ENCODE results near the gene TMEM97.
"Not testable (repeated sequence)": the region's sequence is repeated elsewhere in the genome, so short reads cannot be mapped to it uniquely, and the experiment has no call there.

TMEM97 gene

GRCh38 chr17:28285965-28286364 lies 33.0 kb upstream of the TMEM97 start:
- no peak overlapping the region for H3K27ac ChIP-seq (ENCODE audit: low read depth, low read length)
- peaks cover 10% of the 10 kb centered on the region; the same call in 1 of the 2 replicates for H3K4me1 ChIP-seq (ENCODE audit: control insufficient read depth, insufficient read depth, low read length)
- H3K9me3 ChIP-seq (ENCODE audit: control insufficient read depth, insufficient read depth, low read depth, low read length) = no peaks in the 10 kb centered on the region
- H3K4me3 ChIP-seq (ENCODE audit: low read depth, low read length) = no peak overlapping the region
- H3K36me3 ChIP-seq (ENCODE audit: control insufficient read depth, insufficient read depth, low read length) = no peaks in the 10 kb centered on the region
- H3K9ac ChIP-seq (ENCODE audit: low read length) = no peak overlapping the region
- no peaks in the 10 kb centered on the region for H3K27me3 ChIP-seq (ENCODE audit: control insufficient read depth, insufficient read depth, low read length)

GRCh38 chr17:28290703-28291102 lies 28.3 kb upstream of the TMEM97 start:
- no peaks in the 10 kb centered on the region for H3K27me3 ChIP-seq (ENCODE audit: control insufficient read depth, insufficient read depth, low read length)
- H3K36me3 ChIP-seq (ENCODE audit: control insufficient read depth, insufficient read depth, low read length) = no peaks in the 10 kb centered on the region
- H3K4me3 ChIP-seq (ENCODE audit: low read depth, low read length) = no peak overlapping the region
- no peaks in the 10 kb centered on the region for H3K9me3 ChIP-seq (ENCODE audit: control insufficient read depth, insufficient read depth, low read depth, low read length)
- no peaks in the 10 kb centered on the region for H3K4me1 ChIP-seq (ENCODE audit: control insufficient read depth, insufficient read depth, low read length)
- no peak overlapping the region for H3K9ac ChIP-seq (ENCODE audit: low read length)
- H3K27ac ChIP-seq (ENCODE audit: low read depth, low read length) = no peak overlapping the region

- H3K4me3 ChIP-seq (ENCODE audit: low read depth, low read length) = no peak overlapping the region
- H3K27ac ChIP-seq (ENCODE audit: low read depth, low read length) = no peak overlapping the region
- no peaks in the 10 kb centered on the region for H3K36me3 ChIP-seq (ENCODE audit: control insufficient read depth, insufficient read depth, low read length)
- H3K27me3 ChIP-seq (ENCODE audit: control insufficient read depth, insufficient read depth, low read length) = no peaks in the 10 kb centered on the region
- no peaks in the 10 kb centered on the region for H3K9me3 ChIP-seq (ENCODE audit: control insufficient read depth, insufficient read depth, low read depth, low read length)
- no peaks in the 10 kb centered on the region for H3K4me1 ChIP-seq (ENCODE audit: control insufficient read depth, insufficient read depth, low read length)
- H3K9ac ChIP-seq (ENCODE audit: low read length) = no peak overlapping the region
Measured at GRCh38 chr17:28291780-28292330, 27.1 kb upstream of the TMEM97 start.

GRCh38 chr17:28292878-28293277 lies 26.1 kb upstream of the TMEM97 start:
- H3K4me3 ChIP-seq (ENCODE audit: low read depth, low read length); H3K9ac ChIP-seq (ENCODE audit: low read length); H3K27ac ChIP-seq (ENCODE audit: low read depth, low read length); H3K27me3 ChIP-seq (ENCODE audit: control insufficient read depth, insufficient read depth, low read length); H3K9me3 ChIP-seq (ENCODE audit: control insufficient read depth, insufficient read depth, low read depth, low read length); H3K36me3 ChIP-seq (ENCODE audit: control insufficient read depth, insufficient read depth, low read length); H3K4me1 ChIP-seq (ENCODE audit: control insufficient read depth, insufficient read depth, low read length): not testable (repeated sequence)

- Histone ChIP-seq H3K27me3 (ENCODE audit: control insufficient read depth, insufficient read depth, low read length) (no peaks in the 10 kb centered on the region), H3K27ac (ENCODE audit: low read depth, low read length) (no peak overlapping the region), H3K36me3 (ENCODE audit: control insufficient read depth, insufficient read depth, low read length) (no peaks in the 10 kb centered on the region), H3K9me3 (ENCODE audit: control insufficient read depth, insufficient read depth, low read depth, low read length) (no peaks in the 10 kb centered on the region), H3K9ac (ENCODE audit: low read length) (no peak overlapping the region), H3K4me3 (ENCODE audit: low read depth, low read length) (no peak overlapping the region), H3K4me1 (ENCODE audit: control insufficient read depth, insufficient read depth, low read length) (no peaks in the 10 kb centered on the region)
Measured at GRCh38 chr17:28293994-28294393, 25.0 kb upstream of the TMEM97 start.

GRCh38 chr17:28295677-28296578 lies 23.1 kb upstream of the TMEM97 start:
- Histone ChIP-seq H3K27me3 (ENCODE audit: control insufficient read depth, insufficient read depth, low read length) (no peaks in the 10 kb centered on the region), H3K9me3 (ENCODE audit: control insufficient read depth, insufficient read depth, low read depth, low read length) (no peaks in the 10 kb centered on the region), H3K4me1 (ENCODE audit: control insufficient read depth, insufficient read depth, low read length) (no peaks in the 10 kb centered on the region), H3K36me3 (ENCODE audit: control insufficient read depth, insufficient read depth, low read length) (no peaks in the 10 kb centered on the region), H3K4me3 (ENCODE audit: low read depth, low read length) (no peak overlapping the region), H3K27ac (ENCODE audit: low read depth, low read length) (no peak overlapping the region), H3K9ac (ENCODE audit: low read length) (no peak overlapping the region)

GRCh38 chr17:28298449-28298848 lies 20.6 kb upstream of the TMEM97 start:
- no peak overlapping the region for H3K9ac ChIP-seq (ENCODE audit: low read length)
- H3K9me3 ChIP-seq (ENCODE audit: control insufficient read depth, insufficient read depth, low read depth, low read length) = no peaks in the 10 kb centered on the region
- H3K4me1 ChIP-seq (ENCODE audit: control insufficient read depth, insufficient read depth, low read length) = no peaks in the 10 kb centered on the region
- no peak overlapping the region for H3K4me3 ChIP-seq (ENCODE audit: low read depth, low read length)
- no peaks in the 10 kb centered on the region for H3K36me3 ChIP-seq (ENCODE audit: control insufficient read depth, insufficient read depth, low read length)
- no peaks in the 10 kb centered on the region for H3K27me3 ChIP-seq (ENCODE audit: control insufficient read depth, insufficient read depth, low read length)
- no peak overlapping the region for H3K27ac ChIP-seq (ENCODE audit: low read depth, low read length)

GRCh38 chr17:28306954-28307401 lies 12.0 kb upstream of the TMEM97 start:
- no peaks in the 10 kb centered on the region for H3K4me1 ChIP-seq (ENCODE audit: control insufficient read depth, insufficient read depth, low read length)
- H3K27ac ChIP-seq (ENCODE audit: low read depth, low read length) = no peak overlapping the region
- peak overlapping the region; percentile 39; the same call in 1 of the 2 replicates for H3K4me3 ChIP-seq (ENCODE audit: low read depth, low read length)
- H3K36me3 ChIP-seq (ENCODE audit: control insufficient read depth, insufficient read depth, low read length) = no peaks in the 10 kb centered on the region
- H3K9ac ChIP-seq (ENCODE audit: low read length) = no peak overlapping the region
- H3K27me3 ChIP-seq (ENCODE audit: control insufficient read depth, insufficient read depth, low read length) = no peaks in the 10 kb centered on the region; the same call in 1 of the 2 replicates
- no peaks in the 10 kb centered on the region for H3K9me3 ChIP-seq (ENCODE audit: control insufficient read depth, insufficient read depth, low read depth, low read length)

GRCh38 chr17:28313841-28314240 lies 5.2 kb upstream of the TMEM97 start:
- H3K36me3 ChIP-seq (ENCODE audit: control insufficient read depth, insufficient read depth, low read length) = no peaks in the 10 kb centered on the region
- no peaks in the 10 kb centered on the region for H3K9me3 ChIP-seq (ENCODE audit: control insufficient read depth, insufficient read depth, low read depth, low read length)
- H3K4me1 ChIP-seq (ENCODE audit: control insufficient read depth, insufficient read depth, low read length) = peaks cover 13% of the 10 kb centered on the region
- H3K27ac ChIP-seq (ENCODE audit: low read depth, low read length) = no peak overlapping the region
- no peaks in the 10 kb centered on the region; the same call in 1 of the 2 replicates for H3K27me3 ChIP-seq (ENCODE audit: control insufficient read depth, insufficient read depth, low read length)
- H3K4me3 ChIP-seq (ENCODE audit: low read depth, low read length) = no peak overlapping the region
- no peak overlapping the region for H3K9ac ChIP-seq (ENCODE audit: low read length)

GRCh38 chr17:28315846-28316705 lies 2.9 kb upstream of the TMEM97 start:
- Histone ChIP-seq H3K4me1 (ENCODE audit: control insufficient read depth, insufficient read depth, low read length) (peaks cover 24% of the 10 kb centered on the region), H3K9me3 (ENCODE audit: control insufficient read depth, insufficient read depth, low read depth, low read length) (no peaks in the 10 kb centered on the region), H3K27me3 (ENCODE audit: control insufficient read depth, insufficient read depth, low read length) (no peaks in the 10 kb centered on the region; the same call in 1 of the 2 replicates), H3K4me3 (ENCODE audit: low read depth, low read length) (no peak overlapping the region), H3K9ac (ENCODE audit: low read length) (no peak overlapping the region), H3K36me3 (ENCODE audit: control insufficient read depth, insufficient read depth, low read length) (peaks cover 5% of the 10 kb centered on the region; the same call in 1 of the 2 replicates), H3K27ac (ENCODE audit: low read depth, low read length) (no peak overlapping the region)

Data from HUES6 (cell line).